Left ventricle myocardium inferior (tissue), 1 donor: Measurements from ENCODE around the gene TCF7L2. TPM values are rescaled to one million over a fixed set of nuclear protein-coding genes. Genes with fewer than 3 reads are reported as not detected.

ENCODE experiments used
- DNase-seq: peaks from one replicate; pipeline ENCODE4 v3.0.0-alpha.2; 2020
- H3K27ac ChIP-seq: fragments of 200-600 bp; replicated peaks from 2 replicates; pipeline ENCODE4 v1.8.0; 2021
- H3K27me3 ChIP-seq: fragments of 200-600 bp; 2 replicates; pipeline ENCODE4 v1.8.0; 2021; ENCODE audit warnings: low read depth
- H3K36me3 ChIP-seq: fragments of 200-600 bp; 2 replicates; pipeline ENCODE4 v1.8.0; 2021
- H3K4me1 ChIP-seq: fragments of 200-600 bp; 2 replicates; pipeline ENCODE4 v1.8.0; 2021
- H3K4me3 ChIP-seq: fragments of 200-600 bp; 2 replicates; pipeline ENCODE4 v1.8.0; 2021; ENCODE audit warnings: mild to moderate bottlenecking, moderate library complexity
- H3K9me3 ChIP-seq: fragments of 200-600 bp; replicated peaks from 2 replicates; pipeline ENCODE4 v1.8.0; 2021
- intact Hi-C: fragments of 100-400 bp; cut with micrococcal nuclease; formaldehyde crosslinking; loops from one replicate; pipeline ENCODE4 v1.11.0; 2022
- total RNA-seq: library from RNA; stranded (reverse); fragmentation: NEBNext Ultra II Directional; extraction: Animal tissue kit (Norgen Biotek cat#: 25700); gene quantifications from one replicate; pipeline ENCODE4 v1.2.1, GENCODE V29; 2021
- TF ChIP-seq, protein P1 (sequence below): fragments of 200-600 bp; IDR thresholded peaks from 2 replicates; pipeline ENCODE4 v1.8.0; 2021; ENCODE audit warnings: antibody characterized with exemption, mild to moderate bottlenecking, borderline replicate concordance
- donor health status: DM: no; HTN: yes; CAD: no; lungs with severe emphysema.

The TCF7L2 gene
- total RNA-seq, 1 donor from 2014 or later, result 8.9 TPM

DNA sequence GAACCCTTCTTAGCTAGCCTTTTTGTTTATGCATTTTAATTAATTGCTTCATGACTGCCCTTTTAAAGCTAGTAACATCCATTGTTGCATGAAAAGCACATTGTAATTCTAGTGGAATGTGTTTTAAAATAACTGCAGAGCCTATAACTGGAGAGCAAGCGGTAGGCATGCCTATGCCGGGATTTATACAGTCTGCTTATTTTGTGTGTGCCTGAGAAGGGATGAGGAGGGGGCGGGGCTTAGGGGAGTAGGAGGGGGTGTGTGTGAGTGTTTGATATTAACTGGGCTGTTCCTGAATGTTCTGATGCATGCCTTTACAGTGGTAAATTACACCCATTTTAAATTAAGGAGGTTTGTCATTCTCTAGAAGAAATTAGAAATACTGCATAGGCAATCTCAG is 208.1 kb downstream of the TCF7L2 start:
- Histone ChIP-seq H3K36me3 (peaks cover 85% of the 10 kb centered on the region), H3K4me1 (no peaks in the 10 kb centered on the region), H3K4me3 (no peak overlapping the region), H3K9me3 (no peaks in the 10 kb centered on the region), H3K27me3 (no peaks in the 10 kb centered on the region), H3K27ac (no peak overlapping the region)
- intact Hi-C loops, result no loop called here
- TF ChIP-seq, protein P1, sequence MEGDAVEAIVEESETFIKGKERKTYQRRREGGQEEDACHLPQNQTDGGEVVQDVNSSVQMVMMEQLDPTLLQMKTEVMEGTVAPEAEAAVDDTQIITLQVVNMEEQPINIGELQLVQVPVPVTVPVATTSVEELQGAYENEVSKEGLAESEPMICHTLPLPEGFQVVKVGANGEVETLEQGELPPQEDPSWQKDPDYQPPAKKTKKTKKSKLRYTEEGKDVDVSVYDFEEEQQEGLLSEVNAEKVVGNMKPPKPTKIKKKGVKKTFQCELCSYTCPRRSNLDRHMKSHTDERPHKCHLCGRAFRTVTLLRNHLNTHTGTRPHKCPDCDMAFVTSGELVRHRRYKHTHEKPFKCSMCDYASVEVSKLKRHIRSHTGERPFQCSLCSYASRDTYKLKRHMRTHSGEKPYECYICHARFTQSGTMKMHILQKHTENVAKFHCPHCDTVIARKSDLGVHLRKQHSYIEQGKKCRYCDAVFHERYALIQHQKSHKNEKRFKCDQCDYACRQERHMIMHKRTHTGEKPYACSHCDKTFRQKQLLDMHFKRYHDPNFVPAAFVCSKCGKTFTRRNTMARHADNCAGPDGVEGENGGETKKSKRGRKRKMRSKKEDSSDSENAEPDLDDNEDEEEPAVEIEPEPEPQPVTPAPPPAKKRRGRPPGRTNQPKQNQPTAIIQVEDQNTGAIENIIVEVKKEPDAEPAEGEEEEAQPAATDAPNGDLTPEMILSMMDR, result no peak
- no peak for DNase-seq

DNA sequence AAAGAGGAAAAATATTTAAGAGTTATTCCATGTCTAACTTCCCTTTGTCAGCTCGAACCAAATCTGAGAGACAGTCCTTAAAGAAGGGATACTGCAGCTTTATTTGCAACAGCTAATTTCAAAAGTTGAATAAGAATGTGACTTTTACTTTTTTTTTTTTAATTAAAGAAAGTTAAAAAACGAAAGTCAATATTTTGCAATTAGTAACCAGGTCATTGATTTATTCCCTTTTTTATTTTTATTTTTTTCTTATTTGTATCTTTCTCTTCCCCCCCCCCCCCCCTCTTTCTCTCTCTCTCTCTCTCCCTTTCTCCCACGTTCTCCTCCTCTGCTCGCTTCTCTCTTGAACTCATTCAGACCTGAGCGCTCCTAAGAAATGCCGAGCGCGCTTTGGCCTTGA is 209.5 kb downstream of the TCF7L2 start:
- Histone ChIP-seq H3K4me1 (no peaks in the 10 kb centered on the region), H3K27ac (no peak overlapping the region), H3K36me3 (peaks cover 71% of the 10 kb centered on the region), H3K9me3 (no peaks in the 10 kb centered on the region), H3K27me3 (no peaks in the 10 kb centered on the region), H3K4me3 (no peak overlapping the region)
- intact Hi-C loops, result no loop called here
- TF ChIP-seq, protein P1, result no peak
- no peak for DNase-seq

DNA sequence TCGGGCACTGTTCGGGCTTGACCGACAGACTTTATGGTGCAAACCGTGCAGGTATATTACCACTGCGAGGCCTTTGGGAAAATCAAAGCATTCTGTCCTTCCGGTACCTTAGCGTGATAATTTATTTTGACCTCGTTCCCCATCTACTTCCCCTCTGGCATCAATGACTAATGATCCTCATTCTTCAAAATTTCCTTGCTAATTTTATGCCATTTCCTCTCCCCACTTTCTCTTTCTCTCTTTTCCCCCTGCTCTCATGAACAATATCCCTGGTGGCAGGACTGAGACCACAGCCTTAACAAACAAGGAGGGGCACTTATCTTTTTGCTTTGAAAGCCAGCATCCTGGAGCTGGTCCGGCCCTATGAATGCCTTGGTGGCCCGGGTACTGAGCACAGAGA is 210.6 kb downstream of the TCF7L2 start:
- intact Hi-C loops, result no loop called here
- H3K27ac ChIP-seq, result no peak overlapping the region
- TF ChIP-seq, protein P1, result no peak
- no peaks in the 10 kb centered on the region for H3K4me1 ChIP-seq
- H3K27me3 ChIP-seq, result no peaks in the 10 kb centered on the region
- peaks cover 67% of the 10 kb centered on the region for H3K36me3 ChIP-seq
- no peaks in the 10 kb centered on the region for H3K9me3 ChIP-seq
- no peak overlapping the region for H3K4me3 ChIP-seq
- no peak for DNase-seq

DNA sequence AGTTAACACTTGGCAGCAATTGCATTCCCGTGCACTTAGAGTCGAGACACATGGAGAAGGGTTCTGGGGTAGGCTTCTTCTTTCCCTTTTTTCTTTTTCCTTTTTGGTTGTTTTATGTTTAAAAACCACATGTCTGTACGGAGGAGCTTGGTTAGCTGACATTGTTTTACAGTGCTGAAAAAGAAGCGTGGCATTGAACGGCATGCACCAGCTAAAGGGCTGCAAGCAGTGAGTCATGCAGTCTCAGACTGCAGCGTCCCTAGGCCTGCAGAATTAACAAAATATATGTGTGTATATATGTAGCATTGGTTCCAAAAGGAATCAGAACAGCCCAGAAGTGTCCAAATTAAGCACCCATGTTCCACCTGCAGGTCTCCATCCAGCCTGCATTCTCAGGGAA is 211.0 kb downstream of the TCF7L2 start:
- intact Hi-C loops, result no loop called here
- H3K9me3 ChIP-seq, result no peaks in the 10 kb centered on the region
- H3K36me3 ChIP-seq, result peaks cover 67% of the 10 kb centered on the region
- no peak for DNase-seq
- H3K27me3 ChIP-seq, result no peaks in the 10 kb centered on the region
- H3K27ac ChIP-seq, result no peak overlapping the region
- TF ChIP-seq, protein P1, result no peak
- H3K4me3 ChIP-seq, result no peak overlapping the region
- no peaks in the 10 kb centered on the region for H3K4me1 ChIP-seq

DNA sequence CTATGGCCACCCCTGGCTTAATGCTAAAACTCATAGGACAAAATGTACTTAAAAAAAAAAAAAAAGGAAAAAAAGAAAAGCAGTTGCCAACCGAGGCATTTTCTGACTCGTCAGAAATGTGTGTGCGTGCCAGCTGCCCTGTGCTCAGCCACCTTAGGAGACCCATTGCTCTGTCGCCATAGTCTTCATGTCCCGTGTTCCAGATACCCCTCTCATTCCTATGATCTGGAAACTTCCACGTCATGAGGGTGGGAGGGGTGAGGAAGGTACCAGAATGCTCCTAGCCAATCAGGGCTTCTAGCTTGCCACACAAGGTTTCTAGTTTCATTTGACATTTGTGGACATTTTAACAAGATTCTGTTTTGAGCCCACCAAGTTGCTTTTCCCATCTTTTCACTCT is 212.9 kb downstream of the TCF7L2 start:
- no peaks in the 10 kb centered on the region for H3K9me3 ChIP-seq
- no peak overlapping the region for H3K27ac ChIP-seq
- no peak overlapping the region for H3K4me3 ChIP-seq
- no peak for DNase-seq
- TF ChIP-seq, protein P1, result no peak
- peaks cover 49% of the 10 kb centered on the region for H3K36me3 ChIP-seq
- H3K4me1 ChIP-seq, result peaks cover 1% of the 10 kb centered on the region
- H3K27me3 ChIP-seq, result no peaks in the 10 kb centered on the region
- intact Hi-C loops, result no loop called here

DNA sequence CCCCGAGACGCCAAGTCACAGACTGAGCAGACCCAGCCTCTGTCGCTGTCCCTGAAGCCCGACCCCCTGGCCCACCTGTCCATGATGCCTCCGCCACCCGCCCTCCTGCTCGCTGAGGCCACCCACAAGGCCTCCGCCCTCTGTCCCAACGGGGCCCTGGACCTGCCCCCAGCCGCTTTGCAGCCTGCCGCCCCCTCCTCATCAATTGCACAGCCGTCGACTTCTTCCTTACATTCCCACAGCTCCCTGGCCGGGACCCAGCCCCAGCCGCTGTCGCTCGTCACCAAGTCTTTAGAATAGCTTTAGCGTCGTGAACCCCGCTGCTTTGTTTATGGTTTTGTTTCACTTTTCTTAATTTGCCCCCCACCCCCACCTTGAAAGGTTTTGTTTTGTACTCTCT is 215.6 kb downstream of the TCF7L2 start:
- Histone ChIP-seq H3K4me3 (no peak overlapping the region), H3K27me3 (no peaks in the 10 kb centered on the region), H3K36me3 (peaks cover 28% of the 10 kb centered on the region), H3K4me1 (peaks cover 9% of the 10 kb centered on the region), H3K27ac (no peak overlapping the region), H3K9me3 (no peaks in the 10 kb centered on the region)
- intact Hi-C loops, result no loop called here
- no peak for DNase-seq
- TF ChIP-seq, protein P1, result no peak
